HepG2 (cell line): ENCODE measurements around the gene SSTR5. TPM values are rescaled to one million over a fixed set of nuclear protein-coding genes. Genes with fewer than 3 reads are reported as not detected.

Experiments
- ATAC-seq: fragments of 200-7000 bp; cut with Tn5 transposase; 3 replicates; pipeline ENCODE4 v1.9.1; 2020; ENCODE audit warnings: mild to moderate bottlenecking, moderate library complexity
- BruUV-seq: library from RNA; stranded (reverse); fragments of 400-500 nt; replicated peaks from 2 replicates; lab custom pipeline; 2021; lab: Mats Ljungman, UMichigan
- CTCF ChIA-PET: fragments of 300-600 bp; formaldehyde crosslinking; extraction: SDS; loops from one replicate; lab custom pipeline; 2021; ENCODE audit warnings: low total read pairs, inconsistent platforms, low intra/inter-chr PET ratio; lab: Yijun Ruan, JAX
- POLR2A ChIA-PET: fragments of 350-600 bp; sonication (Branson Sonifier 250); formaldehyde crosslinking; loops from one replicate; lab custom pipeline; 2020; ENCODE audit warnings: antibody characterized with exemption, inconsistent platforms; lab: Yijun Ruan, JAX
- DNase-seq: peaks from one replicate; pipeline ENCODE4 v3.0.0-alpha.2; 2015; ENCODE audit warnings: low spot score
- FAIRE-seq: peaks from 3 replicates; lab custom pipeline; 2011; peaks lifted over from hg19 to GRCh38; lab: Jason Lieb, UNC
- H2AFZ ChIP-seq: one replicate; pipeline ENCODE4 v1.6.1; 2011; ENCODE audit warnings: low read length, inconsistent platforms
- H3K27ac ChIP-seq: fragments of 300-600 bp; 3 replicates; pipeline ENCODE4 v1.8.0; 2011; ENCODE audit warnings: mixed run types, mild to moderate bottlenecking, mixed read lengths, low read length, inconsistent platforms; ENCODE audit not compliant: insufficient read depth; ENCODE audit errors: extremely low read length
- H3K27me3 ChIP-seq, 2 experiments: fragments of 200-600 bp in 1 of 2; 2 replicates in 1 of 2; 3 replicates in 1 of 2; pipeline versions ENCODE4 v1.6.0 to v1.8.0; 2011; ENCODE audit warnings: low read length in 2 of 2, mild to moderate bottlenecking in 2 of 2, moderate library complexity in 2 of 2, inconsistent platforms in 1 of 2; ENCODE audit not compliant: insufficient read depth in 2 of 2, control insufficient read depth in 1 of 2
- H3K36me3 ChIP-seq, 2 experiments: fragments of 200-600 bp in 1 of 2; replicated peaks in 1 of 2; 2 replicates in 1 of 2; 3 replicates in 1 of 2; pipeline versions ENCODE4 v1.5.1 to v1.8.0; 2011; ENCODE audit warnings: low read length in 2 of 2, inconsistent platforms in 1 of 2; ENCODE audit not compliant: insufficient read depth in 2 of 2, control insufficient read depth in 1 of 2
- H3K4me1 ChIP-seq: 2 replicates; pipeline ENCODE4 v1.5.1; 2012; ENCODE audit warnings: low read length, inconsistent platforms; ENCODE audit not compliant: insufficient read depth
- H3K4me2 ChIP-seq: 2 replicates; pipeline ENCODE4 v1.6.0; 2011; ENCODE audit warnings: low read depth, low read length, inconsistent platforms
- H3K4me3 ChIP-seq, 3 experiments: fragments of 200-600 bp in 1 of 3; sonication (generic), shearing (Covaris generic) in 1 of 3; replicated peaks in 1 of 3; 2 replicates each; pipeline ENCODE4 v1.5.1; 2011 to 2016; ENCODE audit warnings: low read length in 3 of 3, inconsistent platforms in 2 of 3, low read depth in 2 of 3, mild to moderate bottlenecking in 2 of 3, control low read depth in 1 of 3, mixed read lengths in 1 of 3; ENCODE audit not compliant: insufficient read depth in 1 of 3
- H3K79me2 ChIP-seq: one replicate; pipeline ENCODE4 v1.6.1; 2011; ENCODE audit warnings: low read length, inconsistent platforms; ENCODE audit not compliant: insufficient read depth
- H3K9ac ChIP-seq: 2 replicates; pipeline ENCODE4 v1.6.0; 2011; ENCODE audit warnings: mild to moderate bottlenecking, low read depth, low read length, inconsistent platforms; ENCODE audit not compliant: insufficient read depth
- H3K9me3 ChIP-seq: 2 replicates; pipeline ENCODE4 v1.5.1; 2012; ENCODE audit warnings: mild to moderate bottlenecking, low read length
- H4K20me1 ChIP-seq: 2 replicates; pipeline ENCODE4 v1.6.0; 2011; ENCODE audit warnings: inconsistent platforms, mild to moderate bottlenecking, low read length, moderate library complexity; ENCODE audit not compliant: insufficient read depth
- CENPBD1 ChIP-seq: sonication (generic); formaldehyde crosslinking; IDR thresholded peaks from 2 replicates; pipeline ENCODE4 v1.8.0; 2022; ENCODE audit warnings: missing genetic modification reagents, low read depth, mild to moderate bottlenecking, borderline replicate concordance
- ELK4 ChIP-seq: sonication (generic); formaldehyde crosslinking; IDR thresholded peaks from 2 replicates; pipeline ENCODE4 v1.9.0; 2021; ENCODE audit warnings: missing genetic modification reagents, borderline replicate concordance
- HCFC1 ChIP-seq: fragments of 150-350 bp; IDR thresholded peaks from 2 replicates; pipeline ENCODE4 v1.6.1; 2014; ENCODE audit warnings: low read depth, low read length
- KDM5A ChIP-seq: fragments of 200-600 bp; sonication (generic); IDR thresholded peaks from 2 replicates; pipeline ENCODE4 v1.7.0; 2018; ENCODE audit warnings: antibody characterized with exemption, mild to moderate bottlenecking, low read length, borderline replicate concordance
- PATZ1 ChIP-seq: sonication (generic); formaldehyde crosslinking; IDR thresholded peaks from 2 replicates; pipeline ENCODE4 v1.4.0; 2020; ENCODE audit warnings: missing genetic modification reagents
- RFXAP ChIP-seq: sonication (generic); formaldehyde crosslinking; IDR thresholded peaks from 2 replicates; pipeline ENCODE4 v1.4.0; 2020; ENCODE audit warnings: missing genetic modification reagents, borderline replicate concordance
- TEF ChIP-seq: sonication (generic); formaldehyde crosslinking; IDR thresholded peaks from 2 replicates; pipeline ENCODE4 v1.5.0; 2020; ENCODE audit warnings: missing genetic modification reagents
- ZFP36L2 ChIP-seq: sonication (generic); formaldehyde crosslinking; IDR thresholded peaks from 2 replicates; pipeline ENCODE4 v1.4.0; 2020; ENCODE audit warnings: missing genetic modification reagents
- ZNF329 ChIP-seq: sonication (generic); formaldehyde crosslinking; IDR thresholded peaks from 2 replicates; pipeline ENCODE4 v1.9.0; 2021; ENCODE audit warnings: low read depth, mild to moderate bottlenecking, missing genetic modification reagents
- WGBS: methylation state at CpG from one replicate; pipeline ENCODE4 v1.1.6; 2017; ENCODE audit warnings: low lambda C conversion rate; 5-methylcytosine and 5-hydroxymethylcytosine counted together
- in situ Hi-C: cut with HindIII; loops from 2 replicates; pipeline ENCODE4 v1.10.0; 2017; ENCODE audit warnings: low pct_unique_long_range_greater_than_20kb; ENCODE audit not compliant: extremely low pct_ligation_motif_present
- intact Hi-C: fragments of 100-400 bp; cut with micrococcal nuclease; formaldehyde crosslinking; loops from one replicate; pipeline ENCODE4 v1.10.0; 2022; ENCODE audit not compliant: unreplicated experiment
- polyA plus RNA-seq, 8 experiments: library from polyadenylated mRNA; depleted of rRNA in 3 of 8; stranded (reverse) in 7 of 8; unstranded in 1 of 8; fragments of >200 nt; fragmentation: Illumina TruSeq in 4 of 8; extraction: Trizol in 4 of 8; gene quantifications; 2 replicates each; pipeline versions ENCODE4 v1.2.1 to v1.2.3, GENCODE V29; 2011 to 2016; ENCODE audit warnings: low read depth in 4 of 8, missing spikeins in 1 of 8, mixed read lengths in 1 of 8; ENCODE audit not compliant: insufficient read depth in 1 of 8
- total RNA-seq, 5 experiments: library from RNA; depleted of rRNA; stranded (reverse); fragments of >200 nt; fragmentation: Illumina TruSeq; extraction: Trizol; gene quantifications; 2 replicates each; pipeline ENCODE4 v1.2.3, GENCODE V29; 2016; ENCODE audit warnings: low read depth in 1 of 5

The SSTR5 gene
- total and polyA plus RNA-seq, 2 of the 13 experiments (the other 11 are each of a cell fraction or from before 2014, with no cell fraction given) = 0.20 to 0.49 TPM

- Histone ChIP-seq H4K20me1 (no peaks in the 10 kb centered on the region; the same call in 1 of the 2 replicates), H3K9ac (no peak overlapping the region), H3K4me3 (no peak overlapping the region), H3K79me2 (no peaks in the 10 kb centered on the region), H3K4me1 (peaks cover 18% of the 10 kb centered on the region), H2AFZ (no peak overlapping the region), H3K27me3 (peaks cover 21 to 63% of the 10 kb centered on the region in 2 experiments; a peak in 4 of 5 replicates), H3K36me3 (no peaks in the 10 kb centered on the region), H3K4me2 (no peak overlapping the region), H3K27ac (no peak overlapping the region), H3K9me3 (no peaks in the 10 kb centered on the region)
- FAIRE-seq (no peak), ATAC-seq (no peak), DNase-seq (no peak)
- in situ Hi-C loops (no loop called here), intact Hi-C loops (no loop called here)
- peak; percentile 98 for TF ChIP-seq ZNF329 (CRISPR knock-in tag)
- TF ChIP-seq ELK4 (CRISPR knock-in tag) = no peak
- CTCF ChIA-PET = no interaction called here
- POLR2A ChIA-PET = no interaction called here
- BruUV-seq = no TSS peak
- 31% methylated on average over 7 of the region's 9 CpGs for WGBS
These were observed 25.4 kb upstream of the SSTR5 start for GRCh38 chr16:1047123-1047522.

GRCh38 chr16:1047801-1048200 is 24.7 kb upstream of the SSTR5 start:
- no peaks in the 10 kb centered on the region for H3K36me3 ChIP-seq
- H3K27ac ChIP-seq = no peak overlapping the region
- no peak overlapping the region for H3K4me3 ChIP-seq
- no peak for DNase-seq
- no TSS peak for BruUV-seq
- FAIRE-seq = no peak
- H3K4me2 ChIP-seq = no peak overlapping the region
- H3K4me1 ChIP-seq = peaks cover 18% of the 10 kb centered on the region
- intact Hi-C loops (no loop called here), in situ Hi-C loops (no loop called here)
- CTCF ChIA-PET = no interaction called here
- no CpG with 5 or more reads among the region's 16 CpGs for WGBS
- POLR2A ChIA-PET = interaction anchor here (0.7 to 1.5 kb wide), 2 partner anchors 16 to 77 kb away, joined by 3 to 4 read pairs; no protein-coding TSS in a partner anchor
- no peak for TF ChIP-seq PATZ1 (CRISPR knock-in tag)
- no peak for TF ChIP-seq CENPBD1 (CRISPR knock-in tag)
- no peak for TF ChIP-seq RFXAP
- TF ChIP-seq KDM5A = no peak
- no peak for TF ChIP-seq HCFC1
- TF ChIP-seq TEF (CRISPR knock-in tag) = no peak
- no peak for TF ChIP-seq ZFP36L2 (CRISPR knock-in tag)
- no peak overlapping the region for H2AFZ ChIP-seq
- ATAC-seq = no peak
- H4K20me1 ChIP-seq = no peaks in the 10 kb centered on the region; the same call in 1 of the 2 replicates
- no peaks in the 10 kb centered on the region for H3K9me3 ChIP-seq
- H3K9ac ChIP-seq = no peak overlapping the region
- H3K27me3 ChIP-seq = peaks cover 22 to 67% of the 10 kb centered on the region in 2 experiments
- no peaks in the 10 kb centered on the region for H3K79me2 ChIP-seq
